HEK293 (cell line): Measurements from ENCODE around the gene CDCA4.

Source experiments
- CTCF ChIA-PET: fragments of 350-600 bp; formaldehyde crosslinking; extraction: SDS; loops from one replicate; lab custom pipeline; 2021; ENCODE audit warnings: antibody characterized with exemption; lab: Yijun Ruan, JAX
- POLR2A ChIA-PET: fragments of 300-600 bp; formaldehyde crosslinking; extraction: SDS; loops from one replicate; lab custom pipeline; 2020; ENCODE audit warnings: antibody characterized with exemption, inconsistent platforms; lab: Yijun Ruan, JAX
- H3K27ac ChIP-seq: fragments of 200-500 bp; sonication (Bioruptor generic); 2 replicates; pipeline ENCODE4 v1.5.1; 2014; ENCODE audit warnings: low read depth, low read length, control low read depth, inconsistent platforms; ENCODE audit errors: extremely low read depth
- H3K36me3 ChIP-seq, 2 experiments: fragments of 200-500 bp in 1 of 2; sonication (Bioruptor generic) in 1 of 2; 1 replicate in 1 of 2; 2 replicates in 1 of 2; pipeline ENCODE4 v1.5.1; 2014 to 2017; ENCODE audit warnings: inconsistent platforms in 2 of 2, low read length in 2 of 2; ENCODE audit not compliant: control insufficient read depth in 2 of 2, insufficient read depth in 1 of 2
- H3K4me1 ChIP-seq: fragments of 200-500 bp; sonication (Bioruptor generic); 2 replicates; pipeline ENCODE4 v1.5.1; 2014; ENCODE audit warnings: mild to moderate bottlenecking, low read length, inconsistent platforms; ENCODE audit not compliant: control insufficient read depth, insufficient read depth
- H3K4me3 ChIP-seq: 2 replicates; pipeline ENCODE4 v1.5.1; 2011; ENCODE audit warnings: low read depth, mild to moderate bottlenecking, control low read depth, low read length, moderate library complexity
- H3K9me3 ChIP-seq: fragments of 200-500 bp; sonication (Bioruptor generic); 2 replicates; pipeline ENCODE4 v1.5.1; 2014; ENCODE audit warnings: low read depth, low read length, inconsistent platforms; ENCODE audit not compliant: control insufficient read depth, insufficient read depth
- EGR2 ChIP-seq: fragments of 450-650 bp; formaldehyde crosslinking; IDR thresholded peaks from 2 replicates; pipeline ENCODE4 v1.5.1; 2016; ENCODE audit warnings: low read depth, missing biosample characterization, missing genetic modification characterization
- RBAK ChIP-seq: fragments of 450-650 bp; formaldehyde crosslinking; IDR thresholded peaks from 2 replicates; pipeline ENCODE4 v1.5.1; 2016; ENCODE audit warnings: missing biosample characterization, missing genetic modification characterization
- SALL2 ChIP-seq: fragments of 450-650 bp; formaldehyde crosslinking; IDR thresholded peaks from 2 replicates; pipeline ENCODE4 v1.5.0; 2017; ENCODE audit warnings: missing biosample characterization, mild to moderate bottlenecking, missing genetic modification characterization, borderline replicate concordance
- SP2 ChIP-seq: fragments of 450-650 bp; formaldehyde crosslinking; IDR thresholded peaks from 2 replicates; pipeline ENCODE4 v1.5.1; 2016; ENCODE audit warnings: missing biosample characterization, missing genetic modification characterization
- ZFHX2 ChIP-seq: fragments of 450-650 bp; formaldehyde crosslinking; conservative IDR thresholded peaks from 2 replicates; pipeline ENCODE4 v1.5.1; 2016; ENCODE audit warnings: missing biosample characterization, missing genetic modification characterization
- ZFP37 ChIP-seq: fragments of 450-650 bp; formaldehyde crosslinking; IDR thresholded peaks from 2 replicates; pipeline ENCODE4 v1.5.1; 2016; ENCODE audit warnings: missing biosample characterization, missing genetic modification characterization
- ZNF133 ChIP-seq: fragments of 450-650 bp; formaldehyde crosslinking; IDR thresholded peaks from 2 replicates; pipeline ENCODE4 v1.5.1; 2016; ENCODE audit warnings: missing biosample characterization, missing genetic modification characterization
- ZNF138 ChIP-seq: fragments of 450-650 bp; formaldehyde crosslinking; IDR thresholded peaks from 2 replicates; pipeline ENCODE4 v1.5.1; 2016; ENCODE audit warnings: missing biosample characterization, missing genetic modification characterization, borderline replicate concordance
- ZNF155 ChIP-seq: fragments of 450-650 bp; formaldehyde crosslinking; IDR thresholded peaks from 2 replicates; pipeline ENCODE4 v1.5.1; 2016; ENCODE audit warnings: missing biosample characterization, missing genetic modification characterization
- ZNF292 ChIP-seq: fragments of 450-650 bp; formaldehyde crosslinking; IDR thresholded peaks from 2 replicates; pipeline ENCODE4 v1.5.1; 2016; ENCODE audit warnings: low read depth, missing biosample characterization, missing genetic modification characterization, borderline replicate concordance
- ZNF324 ChIP-seq: fragments of 450-650 bp; formaldehyde crosslinking; IDR thresholded peaks from 2 replicates; pipeline ENCODE4 v1.5.1; 2016; ENCODE audit warnings: missing biosample characterization, missing genetic modification characterization
- ZNF341 ChIP-seq: fragments of 450-650 bp; formaldehyde crosslinking; IDR thresholded peaks from 2 replicates; pipeline ENCODE4; 2016; ENCODE audit warnings: low read depth, missing biosample characterization, missing genetic modification characterization
- ZNF354C ChIP-seq: fragments of 450-650 bp; formaldehyde crosslinking; IDR thresholded peaks from 2 replicates; pipeline ENCODE4 v1.5.1; 2016; ENCODE audit warnings: missing biosample characterization, missing genetic modification characterization, low read depth, borderline replicate concordance
- ZNF423 ChIP-seq: fragments of 450-650 bp; formaldehyde crosslinking; IDR thresholded peaks from 2 replicates; pipeline ENCODE4 v1.5.1; 2016; ENCODE audit warnings: missing biosample characterization, missing genetic modification characterization
- ZNF501 ChIP-seq: fragments of 450-650 bp; formaldehyde crosslinking; IDR thresholded peaks from 2 replicates; pipeline ENCODE4 v1.5.1; 2016; ENCODE audit warnings: missing biosample characterization, missing genetic modification characterization
- ZNF560 ChIP-seq: fragments of 450-650 bp; formaldehyde crosslinking; IDR thresholded peaks from 2 replicates; pipeline ENCODE4 v1.5.1; 2017; ENCODE audit warnings: missing biosample characterization, missing genetic modification characterization, borderline replicate concordance
- ZNF626 ChIP-seq: fragments of 450-650 bp; sonication (Bioruptor Pico); formaldehyde crosslinking; IDR thresholded peaks from 2 replicates; pipeline ENCODE4 v1.5.1; 2018; ENCODE audit warnings: missing biosample characterization, missing genetic modification characterization, inconsistent platforms
- ZNF629 ChIP-seq: fragments of 450-650 bp; formaldehyde crosslinking; IDR thresholded peaks from 2 replicates; pipeline ENCODE4 v1.5.1; 2017; ENCODE audit warnings: missing biosample characterization, missing genetic modification characterization
- ZNF660 ChIP-seq: fragments of 450-650 bp; IDR thresholded peaks from 2 replicates; pipeline ENCODE4 v1.5.1; 2018; ENCODE audit warnings: missing biosample characterization, mild to moderate bottlenecking, missing genetic modification characterization
- ZNF664 ChIP-seq: fragments of 450-650 bp; formaldehyde crosslinking; IDR thresholded peaks from 2 replicates; pipeline ENCODE4 v1.5.1; 2016; ENCODE audit warnings: missing biosample characterization, missing genetic modification characterization
- ZSCAN16 ChIP-seq: fragments of 450-650 bp; formaldehyde crosslinking; IDR thresholded peaks from 2 replicates; pipeline ENCODE4 v1.5.1; 2016; ENCODE audit warnings: missing biosample characterization, missing genetic modification characterization
- TF ChIP-seq, protein P1 (sequence below): fragments of 450-650 bp; formaldehyde crosslinking; IDR thresholded peaks from 2 replicates; pipeline ENCODE4 v1.5.1; 2016; ENCODE audit warnings: missing biosample characterization, missing genetic modification characterization
- TF ChIP-seq, protein P2 (sequence below): fragments of 450-650 bp; formaldehyde crosslinking; IDR thresholded peaks from 2 replicates; pipeline ENCODE4 v1.5.1; 2017; ENCODE audit warnings: missing biosample characterization, missing genetic modification characterization
- TF ChIP-seq, protein P3 (sequence below): fragments of 450-650 bp; formaldehyde crosslinking; IDR thresholded peaks from 2 replicates; pipeline ENCODE4 v1.5.1; 2016; ENCODE audit warnings: missing biosample characterization, missing genetic modification characterization
- TF ChIP-seq, protein P4 (sequence below): fragments of 450-650 bp; formaldehyde crosslinking; IDR thresholded peaks from 2 replicates; pipeline ENCODE4 v1.5.0; 2017; ENCODE audit warnings: missing biosample characterization, missing genetic modification characterization, borderline replicate concordance
- TF ChIP-seq, protein P5 (sequence below): fragments of 450-650 bp; formaldehyde crosslinking; IDR thresholded peaks from 2 replicates; pipeline ENCODE4 v1.5.1; 2016; ENCODE audit warnings: missing biosample characterization, missing genetic modification characterization

The CDCA4 gene

DNA sequence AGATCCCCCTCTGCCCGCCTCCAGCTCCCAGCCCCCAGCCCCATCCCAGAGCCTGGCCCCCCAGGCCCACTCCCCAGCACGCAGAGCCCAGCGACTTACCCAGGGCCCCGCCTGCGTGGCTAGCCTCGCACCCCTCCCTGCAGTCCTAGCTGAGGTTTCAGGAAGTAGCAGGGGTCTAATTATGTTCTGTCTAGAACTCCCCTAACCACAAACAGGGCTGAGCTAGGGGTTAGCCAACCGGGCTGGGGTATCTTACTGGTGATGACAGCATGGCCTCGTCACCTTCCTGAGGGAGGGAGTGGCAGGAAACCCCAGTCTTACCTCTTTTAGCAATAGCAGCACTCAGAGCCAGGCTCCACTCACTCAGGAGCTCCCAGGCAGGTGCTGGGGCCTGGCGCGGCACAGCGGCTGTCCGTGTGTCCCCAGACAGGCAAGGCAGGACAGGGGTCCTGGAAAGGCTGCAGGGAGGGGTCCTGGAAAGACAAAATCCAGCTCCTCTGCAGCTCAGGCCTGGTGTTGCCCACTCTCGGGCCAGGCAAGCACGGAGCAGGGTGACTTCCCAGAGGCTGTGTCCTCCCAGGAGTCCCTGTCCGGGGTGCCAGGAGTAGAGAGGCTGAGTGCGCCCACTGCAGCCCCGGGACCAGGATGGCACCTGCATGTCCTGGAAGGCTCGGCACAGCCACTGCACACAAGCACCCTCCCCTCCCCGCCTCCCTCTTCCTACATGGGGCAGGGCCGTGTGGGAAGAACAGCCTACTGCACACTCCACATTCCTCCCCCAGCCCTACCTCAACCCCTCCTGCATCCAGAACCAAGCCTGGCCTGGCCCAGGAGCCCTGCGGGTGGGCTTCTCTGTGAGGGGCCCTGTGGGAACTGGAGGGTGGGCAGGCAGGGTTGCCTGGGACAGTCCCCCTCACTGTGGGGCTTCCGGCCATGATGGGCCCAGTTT is 44.7 kb upstream of the CDCA4 start, which contains the start of gene GPR132:
GPR132 (minus strand) TSS at position 151 of the 949 bp plus-strand sequence. CDS start 10,010 bp downstream, outside the sequence.
- ChIA-PET CTCF (interaction anchor here (0.6 to 1.4 kb wide), 2 partner anchors 20 to 90 kb away, joined by 3 to 4 read pairs; no protein-coding TSS in a partner anchor), POLR2A (no interaction called here)
- no peak within 1 kb of the TSS for H3K27ac ChIP-seq
- no peaks in the 10 kb centered on the region for H3K4me1 ChIP-seq
- no peak within 1 kb of the TSS for H3K4me3 ChIP-seq
- no peaks in the 10 kb centered on the region for H3K9me3 ChIP-seq
- no peaks in the 10 kb centered on the region for H3K36me3 ChIP-seq
- TF ChIP-seq, protein P1, sequence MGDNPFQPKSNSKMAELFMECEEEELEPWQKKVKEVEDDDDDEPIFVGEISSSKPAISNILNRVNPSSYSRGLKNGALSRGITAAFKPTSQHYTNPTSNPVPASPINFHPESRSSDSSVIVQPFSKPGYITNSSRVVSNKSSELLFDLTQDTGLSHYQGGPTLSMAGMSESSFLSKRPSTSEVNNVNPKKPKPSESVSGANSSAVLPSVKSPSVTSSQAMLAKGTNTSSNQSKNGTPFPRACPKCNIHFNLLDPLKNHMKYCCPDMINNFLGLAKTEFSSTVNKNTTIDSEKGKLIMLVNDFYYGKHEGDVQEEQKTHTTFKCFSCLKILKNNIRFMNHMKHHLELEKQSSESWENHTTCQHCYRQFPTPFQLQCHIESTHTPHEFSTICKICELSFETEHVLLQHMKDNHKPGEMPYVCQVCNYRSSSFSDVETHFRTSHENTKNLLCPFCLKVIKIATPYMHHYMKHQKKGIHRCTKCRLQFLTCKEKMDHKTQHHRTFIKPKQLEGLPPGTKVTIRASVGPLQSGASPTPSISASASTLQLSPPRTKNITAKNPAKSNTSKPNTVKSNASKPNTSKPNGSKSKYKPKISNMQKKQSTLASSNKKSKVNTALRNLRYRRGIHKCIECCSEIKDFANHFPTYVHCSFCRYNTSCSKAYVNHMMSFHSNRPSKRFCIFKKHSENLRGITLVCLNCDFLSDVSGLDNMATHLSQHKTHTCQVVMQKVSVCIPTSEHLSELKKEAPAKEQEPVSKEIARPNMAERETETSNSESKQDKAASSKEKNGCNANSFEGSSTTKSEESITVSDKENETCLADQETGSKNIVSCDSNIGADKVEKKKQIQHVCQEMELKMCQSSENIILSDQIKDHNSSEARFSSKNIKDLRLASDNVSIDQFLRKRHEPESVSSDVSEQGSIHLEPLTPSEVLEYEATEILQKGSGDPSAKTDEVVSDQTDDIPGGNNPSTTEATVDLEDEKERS, result no peak
- no peak for TF ChIP-seq ZNF560 (tag by site-specific recombination)
- TF ChIP-seq ZNF664 (tag by site-specific recombination), result no peak
- no peak for TF ChIP-seq ZNF155
- TF ChIP-seq, protein P2, sequence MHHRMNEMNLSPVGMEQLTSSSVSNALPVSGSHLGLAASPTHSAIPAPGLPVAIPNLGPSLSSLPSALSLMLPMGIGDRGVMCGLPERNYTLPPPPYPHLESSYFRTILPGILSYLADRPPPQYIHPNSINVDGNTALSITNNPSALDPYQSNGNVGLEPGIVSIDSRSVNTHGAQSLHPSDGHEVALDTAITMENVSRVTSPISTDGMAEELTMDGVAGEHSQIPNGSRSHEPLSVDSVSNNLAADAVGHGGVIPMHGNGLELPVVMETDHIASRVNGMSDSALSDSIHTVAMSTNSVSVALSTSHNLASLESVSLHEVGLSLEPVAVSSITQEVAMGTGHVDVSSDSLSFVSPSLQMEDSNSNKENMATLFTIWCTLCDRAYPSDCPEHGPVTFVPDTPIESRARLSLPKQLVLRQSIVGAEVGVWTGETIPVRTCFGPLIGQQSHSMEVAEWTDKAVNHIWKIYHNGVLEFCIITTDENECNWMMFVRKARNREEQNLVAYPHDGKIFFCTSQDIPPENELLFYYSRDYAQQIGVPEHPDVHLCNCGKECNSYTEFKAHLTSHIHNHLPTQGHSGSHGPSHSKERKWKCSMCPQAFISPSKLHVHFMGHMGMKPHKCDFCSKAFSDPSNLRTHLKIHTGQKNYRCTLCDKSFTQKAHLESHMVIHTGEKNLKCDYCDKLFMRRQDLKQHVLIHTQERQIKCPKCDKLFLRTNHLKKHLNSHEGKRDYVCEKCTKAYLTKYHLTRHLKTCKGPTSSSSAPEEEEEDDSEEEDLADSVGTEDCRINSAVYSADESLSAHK (tag by site-specific recombination), result no peak
- no peak for TF ChIP-seq ZNF133 (tag by site-specific recombination)
- TF ChIP-seq SP2 (tag by site-specific recombination), result peak; percentile 17; the same call in 1 of the 2 replicates
- no peak for TF ChIP-seq ZNF660 (tag by site-specific recombination)
- peak; percentile 50; the same call in 1 of the 2 replicates for TF ChIP-seq ZNF341 (tag by site-specific recombination)
- TF ChIP-seq ZFP37 (tag by site-specific recombination), result no peak
- TF ChIP-seq, protein P3, sequence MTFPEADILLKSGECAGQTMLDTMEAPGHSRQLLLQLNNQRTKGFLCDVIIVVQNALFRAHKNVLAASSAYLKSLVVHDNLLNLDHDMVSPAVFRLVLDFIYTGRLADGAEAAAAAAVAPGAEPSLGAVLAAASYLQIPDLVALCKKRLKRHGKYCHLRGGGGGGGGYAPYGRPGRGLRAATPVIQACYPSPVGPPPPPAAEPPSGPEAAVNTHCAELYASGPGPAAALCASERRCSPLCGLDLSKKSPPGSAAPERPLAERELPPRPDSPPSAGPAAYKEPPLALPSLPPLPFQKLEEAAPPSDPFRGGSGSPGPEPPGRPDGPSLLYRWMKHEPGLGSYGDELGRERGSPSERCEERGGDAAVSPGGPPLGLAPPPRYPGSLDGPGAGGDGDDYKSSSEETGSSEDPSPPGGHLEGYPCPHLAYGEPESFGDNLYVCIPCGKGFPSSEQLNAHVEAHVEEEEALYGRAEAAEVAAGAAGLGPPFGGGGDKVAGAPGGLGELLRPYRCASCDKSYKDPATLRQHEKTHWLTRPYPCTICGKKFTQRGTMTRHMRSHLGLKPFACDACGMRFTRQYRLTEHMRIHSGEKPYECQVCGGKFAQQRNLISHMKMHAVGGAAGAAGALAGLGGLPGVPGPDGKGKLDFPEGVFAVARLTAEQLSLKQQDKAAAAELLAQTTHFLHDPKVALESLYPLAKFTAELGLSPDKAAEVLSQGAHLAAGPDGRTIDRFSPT (tag by site-specific recombination), result no peak
- TF ChIP-seq ZNF423, result no peak
- TF ChIP-seq ZSCAN16 (tag by site-specific recombination), result no peak
- TF ChIP-seq SALL2 (tag by site-specific recombination), result no peak
- no peak for TF ChIP-seq ZNF501 (tag by site-specific recombination)
- TF ChIP-seq ZNF354C (tag by site-specific recombination), result no peak
- TF ChIP-seq ZNF324, result no peak
- TF ChIP-seq EGR2 (tag by site-specific recombination), result peak; percentile 85
- TF ChIP-seq, protein P4, sequence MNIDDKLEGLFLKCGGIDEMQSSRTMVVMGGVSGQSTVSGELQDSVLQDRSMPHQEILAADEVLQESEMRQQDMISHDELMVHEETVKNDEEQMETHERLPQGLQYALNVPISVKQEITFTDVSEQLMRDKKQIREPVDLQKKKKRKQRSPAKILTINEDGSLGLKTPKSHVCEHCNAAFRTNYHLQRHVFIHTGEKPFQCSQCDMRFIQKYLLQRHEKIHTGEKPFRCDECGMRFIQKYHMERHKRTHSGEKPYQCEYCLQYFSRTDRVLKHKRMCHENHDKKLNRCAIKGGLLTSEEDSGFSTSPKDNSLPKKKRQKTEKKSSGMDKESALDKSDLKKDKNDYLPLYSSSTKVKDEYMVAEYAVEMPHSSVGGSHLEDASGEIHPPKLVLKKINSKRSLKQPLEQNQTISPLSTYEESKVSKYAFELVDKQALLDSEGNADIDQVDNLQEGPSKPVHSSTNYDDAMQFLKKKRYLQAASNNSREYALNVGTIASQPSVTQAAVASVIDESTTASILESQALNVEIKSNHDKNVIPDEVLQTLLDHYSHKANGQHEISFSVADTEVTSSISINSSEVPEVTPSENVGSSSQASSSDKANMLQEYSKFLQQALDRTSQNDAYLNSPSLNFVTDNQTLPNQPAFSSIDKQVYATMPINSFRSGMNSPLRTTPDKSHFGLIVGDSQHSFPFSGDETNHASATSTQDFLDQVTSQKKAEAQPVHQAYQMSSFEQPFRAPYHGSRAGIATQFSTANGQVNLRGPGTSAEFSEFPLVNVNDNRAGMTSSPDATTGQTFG, result no peak
- no peak for TF ChIP-seq RBAK (tag by site-specific recombination)
- TF ChIP-seq, protein P5, sequence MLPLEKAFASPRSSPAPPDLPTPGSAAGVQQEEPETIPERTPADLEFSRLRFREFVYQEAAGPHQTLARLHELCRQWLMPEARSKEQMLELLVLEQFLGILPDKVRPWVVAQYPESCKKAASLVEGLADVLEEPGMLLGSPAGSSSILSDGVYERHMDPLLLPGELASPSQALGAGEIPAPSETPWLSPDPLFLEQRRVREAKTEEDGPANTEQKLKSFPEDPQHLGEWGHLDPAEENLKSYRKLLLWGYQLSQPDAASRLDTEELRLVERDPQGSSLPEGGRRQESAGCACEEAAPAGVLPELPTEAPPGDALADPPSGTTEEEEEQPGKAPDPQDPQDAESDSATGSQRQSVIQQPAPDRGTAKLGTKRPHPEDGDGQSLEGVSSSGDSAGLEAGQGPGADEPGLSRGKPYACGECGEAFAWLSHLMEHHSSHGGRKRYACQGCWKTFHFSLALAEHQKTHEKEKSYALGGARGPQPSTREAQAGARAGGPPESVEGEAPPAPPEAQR (tag by site-specific recombination), result no peak
- TF ChIP-seq ZNF292, result no peak
- no peak for TF ChIP-seq ZNF626
- peak; percentile 88 for TF ChIP-seq ZFHX2 (tag by site-specific recombination)
- TF ChIP-seq ZNF138 (tag by site-specific recombination), result no peak
- TF ChIP-seq ZNF629 (tag by site-specific recombination), result no peak
